Activated CD4-positive, alpha-beta T cell treated with anti-CD3 and anti-CD28 coated beads for 48 hours (primary cell): ENCODE results near the gene RESF1.

Source experiments
- DNase-seq: peaks from one replicate; pipeline ENCODE4 v3.0.0-alpha.2; 2020

The RESF1 gene

DNA sequence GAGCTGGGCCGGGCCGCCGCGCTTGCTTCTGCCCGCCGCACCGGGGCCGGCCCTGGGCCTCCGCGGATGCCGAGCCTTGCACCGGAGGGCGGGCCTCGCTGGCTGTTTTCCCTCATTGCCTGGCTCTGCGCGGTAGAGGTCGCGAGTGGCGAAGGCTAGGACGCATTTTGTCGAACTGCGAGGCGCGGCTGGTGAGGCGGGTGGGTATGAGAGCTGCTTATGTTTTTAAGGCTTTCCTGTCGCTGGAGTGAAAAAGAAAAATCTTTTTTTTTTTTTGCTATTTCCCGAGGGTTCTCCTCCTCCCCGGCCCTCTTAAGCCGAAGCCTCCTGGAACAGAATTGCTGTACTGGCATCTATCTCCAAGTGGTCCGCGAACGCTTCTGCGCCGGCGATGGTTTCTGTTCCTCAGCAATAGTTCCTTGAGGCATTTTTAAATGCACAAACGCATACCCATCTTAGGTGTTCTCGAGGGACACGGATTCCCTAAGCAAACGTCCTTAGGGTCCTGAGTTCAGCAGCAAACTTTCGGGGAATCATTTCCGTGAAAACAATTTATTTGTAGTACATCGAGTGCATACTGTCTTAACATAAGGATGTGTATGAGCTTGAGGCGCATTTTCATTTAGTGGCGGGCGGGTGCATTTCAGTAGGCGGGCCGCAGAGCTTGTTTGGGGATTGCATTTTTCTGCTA lies 631 bp downstream of the RESF1 start:
- peak; percentile 76 for DNase-seq

DNA sequence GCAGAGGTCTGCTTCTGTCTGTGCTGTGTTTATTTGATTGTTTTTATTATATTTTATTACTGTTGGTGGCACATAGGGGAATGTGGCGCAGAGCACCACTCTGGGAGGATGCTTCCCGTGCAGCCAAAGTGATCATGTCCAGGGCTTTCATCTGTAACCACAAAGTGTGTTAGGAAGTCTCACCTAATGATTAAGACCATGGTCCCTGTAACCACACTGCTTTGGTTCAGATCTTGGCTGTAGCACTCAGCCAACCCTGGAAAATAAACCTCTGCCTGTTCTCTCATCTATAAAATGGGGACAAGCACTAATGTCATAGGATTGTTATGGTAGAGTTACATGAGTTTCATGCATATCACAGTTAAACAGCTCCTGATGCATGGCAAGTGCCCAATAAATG lies 1.9 kb downstream of the RESF1 start:
- no peak for DNase-seq

DNA sequence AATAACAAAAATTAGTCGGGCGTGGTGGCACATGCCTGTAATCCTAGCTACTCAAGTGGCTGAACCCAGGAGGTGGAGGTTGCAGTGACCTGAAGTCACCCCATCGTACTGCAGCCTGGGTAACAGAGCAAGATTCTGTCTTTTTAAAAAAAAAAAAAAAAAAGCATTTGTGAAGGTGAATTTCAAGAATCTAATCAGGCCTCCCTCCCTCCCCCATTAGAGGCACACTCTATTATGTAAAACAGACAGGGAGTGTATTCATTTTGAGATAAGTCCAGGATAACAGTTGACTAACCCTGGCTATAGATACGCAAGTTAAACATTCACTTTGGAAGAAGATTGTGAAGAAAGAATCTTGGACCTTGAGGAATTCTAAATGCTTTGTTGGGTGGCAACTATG lies 2.9 kb downstream of the RESF1 start:
- DNase-seq = no peak

DNA sequence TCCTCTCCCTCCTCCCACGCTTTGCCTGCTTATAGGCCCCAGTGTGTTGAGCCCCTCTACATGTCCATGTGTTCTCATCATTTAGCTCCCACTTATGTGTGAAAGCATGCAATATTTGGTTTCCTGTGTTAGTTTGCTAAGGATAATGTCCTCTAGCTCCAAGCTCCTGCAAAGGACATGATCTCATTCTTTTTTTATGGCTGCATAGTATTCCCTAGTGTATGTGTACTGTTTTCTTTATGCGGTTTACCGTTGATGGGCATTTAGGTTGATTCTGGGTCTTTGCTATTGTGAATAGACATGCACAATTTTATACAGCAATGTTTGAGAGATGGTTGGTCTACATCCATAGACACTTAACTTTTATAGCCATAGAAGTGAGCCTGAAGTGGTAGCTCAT lies 5.1 kb downstream of the RESF1 start:
- DNase-seq = no peak

DNA sequence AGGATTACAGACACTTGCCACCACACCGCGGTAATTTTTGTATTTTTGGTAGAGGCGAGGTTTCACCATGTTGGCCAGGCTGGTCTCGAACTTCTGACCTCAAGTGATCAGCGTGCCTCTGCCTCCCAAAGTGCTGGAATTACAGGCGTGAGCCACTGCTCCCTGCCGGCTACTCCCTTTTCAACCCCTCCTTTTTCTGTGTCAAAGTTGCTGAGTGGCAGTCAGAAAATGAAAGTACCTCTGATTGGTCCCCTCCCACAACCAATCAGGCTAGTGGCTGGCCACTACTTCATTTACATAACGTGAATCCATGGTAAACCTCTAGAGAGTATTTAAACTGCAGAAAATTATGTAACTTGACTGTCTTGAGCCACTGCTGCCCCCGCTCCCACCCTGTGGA lies 5.9 kb downstream of the RESF1 start:
- peak; percentile 26 for DNase-seq

DNA sequence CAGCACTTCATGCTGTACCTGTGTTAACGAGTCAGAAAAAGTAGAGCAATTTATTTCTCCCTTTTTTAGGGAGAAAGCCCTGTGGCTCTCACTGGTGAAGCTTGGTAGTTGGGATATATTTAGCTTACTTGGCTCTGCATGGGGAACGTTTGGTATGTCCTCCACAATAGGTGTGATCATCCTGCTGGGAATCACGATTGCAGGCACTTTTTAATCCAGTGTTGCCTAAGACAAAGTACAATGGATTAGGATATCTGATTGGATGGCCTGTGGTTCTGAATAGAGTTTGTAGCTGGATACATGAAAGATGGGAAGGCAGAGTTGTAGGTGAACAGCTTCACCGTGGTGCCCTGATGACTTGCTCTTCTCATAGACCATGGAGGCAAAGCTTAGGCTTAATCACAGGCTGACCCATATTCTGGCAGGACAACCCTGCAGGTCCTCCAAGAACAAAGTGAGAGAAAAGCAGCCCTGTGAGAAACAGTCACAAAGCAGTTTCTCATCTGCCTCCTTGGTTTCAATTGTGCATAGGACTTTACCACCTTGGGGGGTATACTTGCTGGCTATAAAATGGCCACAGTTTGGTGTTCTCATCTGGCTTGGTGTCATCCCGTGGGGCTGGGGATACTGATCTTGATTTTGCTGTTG lies 7.5 kb downstream of the RESF1 start:
- no peak for DNase-seq

DNA sequence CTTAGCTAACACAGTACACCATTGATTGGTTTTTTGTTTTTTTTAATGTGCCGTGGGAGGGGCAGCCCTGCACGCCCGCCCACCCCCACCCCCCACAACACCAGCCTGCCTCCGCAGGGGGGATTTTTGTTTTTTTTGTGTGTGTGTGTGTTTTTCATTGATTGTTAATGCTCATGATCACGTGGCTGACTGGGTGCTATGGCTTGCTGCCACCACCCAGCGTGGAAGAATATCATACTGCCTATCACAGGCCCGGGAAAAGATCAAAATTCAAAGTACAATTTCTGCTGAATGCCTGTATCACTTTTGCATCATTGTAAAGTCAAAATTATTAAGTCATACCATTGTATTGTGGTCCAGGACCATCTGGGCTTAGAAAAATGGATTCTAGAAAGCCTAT lies 8.3 kb downstream of the RESF1 start:
- no peak for DNase-seq

DNA sequence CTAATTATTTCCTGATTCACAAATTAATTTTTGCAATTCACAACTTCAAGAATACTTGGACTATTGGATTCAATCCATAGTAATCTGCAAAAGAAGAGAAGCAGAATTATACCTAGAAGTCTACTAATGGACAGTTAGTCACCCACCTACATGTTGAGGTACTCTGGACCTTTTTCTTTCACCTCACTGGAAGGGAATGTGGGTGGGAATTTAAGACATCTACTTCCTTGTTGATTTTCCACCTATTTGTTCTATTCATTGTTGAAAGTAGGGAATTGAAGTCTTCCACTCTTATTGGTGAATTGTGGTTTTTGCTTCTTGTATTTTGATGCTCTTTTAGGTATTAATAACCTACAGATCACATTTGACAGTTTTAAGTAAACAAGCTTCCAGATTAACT lies 11.0 kb downstream of the RESF1 start:
- DNase-seq = no peak

DNA sequence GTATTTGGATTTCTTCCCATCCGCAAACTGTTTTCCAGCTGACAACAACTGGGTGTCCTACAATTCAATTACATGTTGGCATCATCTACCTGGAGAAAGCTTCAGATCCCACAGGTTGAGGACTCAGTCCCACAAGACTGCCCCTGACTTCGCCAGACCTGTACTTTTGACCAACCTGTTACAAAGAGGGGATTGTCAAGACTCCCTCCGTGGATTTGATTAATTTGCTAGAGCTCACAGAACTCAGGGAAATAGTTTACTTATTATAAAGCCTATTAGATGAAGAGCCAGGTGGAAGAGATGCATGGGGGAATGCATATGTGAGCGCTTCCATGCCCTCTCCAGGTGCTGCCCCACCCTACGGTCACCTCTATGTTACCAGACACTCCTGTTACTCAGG lies 14.6 kb downstream of the RESF1 start:
- no peak for DNase-seq

DNA sequence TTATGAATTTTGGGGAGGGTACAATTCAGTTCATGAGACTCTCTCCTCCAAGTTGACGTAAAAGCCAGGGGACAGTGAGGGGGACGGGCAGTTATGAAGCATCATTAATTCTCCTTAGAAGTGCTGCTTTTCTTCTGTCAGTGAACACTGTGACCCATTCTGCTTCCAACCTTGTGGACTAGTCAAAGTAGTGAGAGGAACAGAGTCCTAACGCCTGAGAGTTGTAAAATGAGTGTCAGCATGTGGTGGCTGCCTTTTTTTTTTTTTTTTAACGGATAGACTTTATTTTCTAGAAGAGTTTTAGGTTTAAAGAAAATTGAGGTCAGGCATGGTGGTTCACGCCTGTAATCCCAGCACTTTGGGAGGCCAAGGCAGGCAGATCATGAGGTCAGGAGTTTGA lies 15.5 kb downstream of the RESF1 start:
- DNase-seq = no peak

DNA sequence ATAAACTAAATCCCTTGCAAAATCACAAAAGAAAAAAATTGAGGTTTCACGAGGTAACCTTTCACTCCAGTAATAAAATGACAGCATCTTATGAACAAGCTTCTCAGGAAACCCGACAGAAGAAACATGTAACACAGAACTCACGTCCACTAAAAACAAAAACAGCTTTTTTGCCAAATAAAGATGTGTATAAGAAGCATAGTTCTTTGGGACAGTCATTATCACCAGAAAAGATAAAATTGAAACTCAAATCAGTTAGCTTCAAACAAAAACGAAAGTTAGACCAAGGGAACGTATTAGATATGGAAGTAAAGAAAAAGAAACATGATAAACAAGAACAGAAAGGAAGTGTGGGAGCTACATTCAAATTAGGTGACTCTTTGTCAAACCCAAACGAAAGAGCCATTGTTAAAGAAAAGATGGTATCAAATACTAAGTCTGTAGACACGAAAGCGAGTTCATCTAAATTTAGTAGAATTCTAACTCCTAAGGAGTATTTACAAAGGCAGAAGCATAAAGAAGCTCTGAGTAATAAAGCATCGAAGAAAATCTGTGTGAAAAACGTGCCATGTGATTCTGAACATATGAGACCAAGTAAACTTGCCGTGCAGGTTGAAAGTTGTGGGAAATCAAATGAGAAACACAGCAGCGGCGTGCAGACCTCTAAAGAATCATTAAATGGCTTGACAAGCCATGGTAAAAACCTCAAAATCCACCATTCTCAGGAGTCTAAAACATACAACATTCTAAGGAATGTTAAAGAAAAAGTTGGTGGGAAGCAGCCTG lies 25.8 kb downstream of the RESF1 start:
- no peak for DNase-seq

DNA sequence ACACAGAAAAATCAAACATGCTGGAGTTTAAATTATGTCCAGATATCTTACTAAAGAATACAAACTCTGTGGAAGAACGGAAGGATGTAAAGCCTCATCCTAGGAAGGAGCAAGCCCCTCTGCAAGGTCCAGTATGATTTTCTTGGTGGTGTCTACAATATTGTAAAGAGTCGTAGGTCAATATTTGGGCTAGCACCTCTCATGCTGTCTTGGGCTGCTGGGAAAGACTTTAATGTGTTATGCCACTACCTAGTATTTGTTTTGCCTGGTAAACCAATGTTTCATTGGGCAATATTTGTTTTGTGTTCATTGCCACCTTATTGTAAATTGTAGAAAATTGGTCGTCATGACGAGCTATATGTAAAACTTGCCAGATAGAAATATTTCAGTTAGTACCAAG lies 26.6 kb downstream of the RESF1 start:
- no peak for DNase-seq

DNA sequence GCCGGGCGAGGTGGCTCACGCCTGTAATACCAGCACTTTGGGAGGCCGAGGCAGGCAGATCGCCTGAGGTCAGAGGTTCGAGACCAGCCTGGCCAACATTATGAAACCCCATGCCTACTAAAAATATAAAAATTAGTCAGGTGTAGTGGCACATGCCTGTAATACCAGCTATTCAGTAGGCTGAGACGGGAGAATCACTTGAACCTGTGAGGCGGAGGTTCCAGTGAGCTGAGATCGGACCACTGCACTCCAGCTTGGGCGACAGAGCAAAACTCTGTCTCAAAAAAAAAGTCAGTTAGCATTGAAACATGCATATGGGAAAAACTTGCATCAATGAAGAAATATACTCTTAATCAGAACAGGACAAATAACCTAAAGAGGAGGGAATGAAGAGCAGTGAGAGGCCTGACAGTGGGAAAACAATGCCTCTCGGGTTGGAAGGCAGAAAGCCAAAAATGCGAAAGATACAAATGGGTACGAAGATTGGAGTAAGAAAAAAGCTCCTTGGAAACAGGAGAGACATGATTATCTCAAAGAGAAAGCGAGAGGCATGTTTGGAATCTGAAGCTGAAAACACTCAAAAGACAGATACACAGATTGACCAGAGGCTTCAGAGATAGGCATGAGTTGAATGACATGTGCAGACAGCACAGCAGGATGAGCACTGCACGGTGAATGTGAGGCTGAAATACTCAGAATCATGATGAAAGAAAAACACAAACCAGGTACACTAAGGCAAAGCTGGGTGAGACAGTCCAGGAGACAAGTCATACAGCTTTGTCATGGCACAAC lies 30.6 kb downstream of the RESF1 start:
- DNase-seq = no peak

DNA sequence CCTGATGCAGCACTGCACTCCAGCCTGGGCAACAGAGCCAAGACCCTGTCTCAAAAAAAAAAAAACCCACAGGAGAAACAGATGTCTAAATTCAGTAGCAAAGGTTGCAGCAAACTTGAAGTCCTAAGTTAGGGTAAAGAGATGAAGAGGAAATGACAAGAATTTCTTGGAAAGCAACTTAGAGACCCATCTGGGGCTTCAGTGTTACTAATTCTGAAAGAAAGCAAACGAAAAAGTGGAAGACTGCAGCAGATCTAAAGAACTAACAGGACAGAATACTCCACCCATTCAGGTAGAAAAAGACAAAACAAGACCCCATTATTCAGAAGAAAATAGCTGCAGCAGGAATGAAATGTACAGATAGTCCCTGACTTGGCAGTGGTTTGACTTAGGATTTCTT lies 31.9 kb downstream of the RESF1 start:
- DNase-seq = no peak

DNA sequence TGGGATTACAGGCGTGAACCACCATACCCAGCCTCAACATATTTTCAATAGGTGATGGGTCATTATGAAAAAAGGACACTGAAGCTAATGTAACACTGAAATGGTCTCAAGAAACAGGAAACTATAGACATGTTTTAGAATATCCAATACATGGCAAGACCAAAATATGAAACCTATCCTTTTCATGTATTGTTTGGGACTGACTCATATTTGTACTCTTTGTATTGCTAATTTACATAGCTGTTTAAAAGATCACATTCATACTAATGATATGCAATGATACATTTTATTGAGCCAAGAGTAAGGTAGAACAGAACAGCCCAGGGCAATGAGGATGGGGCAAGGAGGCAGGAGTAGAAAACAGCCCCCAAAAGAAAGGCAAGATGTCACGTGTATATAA lies 32.6 kb downstream of the RESF1 start:
- DNase-seq = no peak

DNA sequence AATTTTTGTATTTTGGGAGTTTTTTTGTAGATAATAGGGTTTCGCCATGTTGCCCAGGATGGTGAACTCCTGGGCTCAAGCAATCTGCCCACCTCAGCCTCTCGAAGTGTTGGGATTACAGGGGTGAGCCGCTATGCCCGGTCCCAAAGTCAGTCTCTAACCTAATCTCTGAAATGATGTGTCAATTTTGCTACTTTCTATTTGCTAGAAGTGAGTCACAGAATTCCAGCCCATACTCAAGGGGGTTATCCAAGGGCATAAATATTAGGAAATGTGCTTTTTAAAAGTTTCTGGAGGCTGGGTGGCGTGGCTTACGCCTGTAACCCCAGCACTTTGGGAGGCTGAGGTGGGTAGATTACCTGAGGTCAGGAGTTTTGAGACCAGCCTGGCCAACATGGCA lies 40.5 kb downstream of the RESF1 start:
- no peak for DNase-seq

DNA sequence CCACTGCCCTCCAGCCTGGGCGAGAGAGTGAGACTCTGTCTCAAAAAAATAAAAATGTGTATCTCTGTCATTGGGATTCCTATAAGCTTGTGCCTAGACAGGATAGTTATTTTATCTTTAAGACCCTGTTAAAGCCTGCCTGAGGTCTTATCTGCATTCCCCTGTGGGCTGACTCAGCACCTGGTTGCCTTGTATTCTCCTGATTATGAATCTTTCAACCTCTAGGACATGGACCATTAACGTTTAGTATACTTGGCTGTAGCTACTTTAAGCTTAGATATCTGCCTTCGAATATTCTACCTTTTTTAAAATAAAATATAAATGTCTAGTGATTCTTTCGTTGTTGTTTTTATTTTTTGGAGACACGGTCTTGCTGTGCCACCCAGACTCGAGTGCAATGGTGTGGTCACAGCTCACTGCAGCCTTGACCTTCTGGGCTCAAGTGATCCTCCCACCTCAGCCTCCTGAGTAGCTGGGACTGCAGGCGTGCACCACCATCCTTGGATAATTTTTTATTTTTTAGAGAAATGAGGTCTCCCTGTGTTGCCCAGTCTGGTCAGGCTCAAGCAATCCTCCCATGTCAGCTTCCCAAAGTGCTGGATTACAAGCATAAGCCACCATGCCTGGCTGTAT lies 41.3 kb downstream of the RESF1 start:
- no peak for DNase-seq

DNA sequence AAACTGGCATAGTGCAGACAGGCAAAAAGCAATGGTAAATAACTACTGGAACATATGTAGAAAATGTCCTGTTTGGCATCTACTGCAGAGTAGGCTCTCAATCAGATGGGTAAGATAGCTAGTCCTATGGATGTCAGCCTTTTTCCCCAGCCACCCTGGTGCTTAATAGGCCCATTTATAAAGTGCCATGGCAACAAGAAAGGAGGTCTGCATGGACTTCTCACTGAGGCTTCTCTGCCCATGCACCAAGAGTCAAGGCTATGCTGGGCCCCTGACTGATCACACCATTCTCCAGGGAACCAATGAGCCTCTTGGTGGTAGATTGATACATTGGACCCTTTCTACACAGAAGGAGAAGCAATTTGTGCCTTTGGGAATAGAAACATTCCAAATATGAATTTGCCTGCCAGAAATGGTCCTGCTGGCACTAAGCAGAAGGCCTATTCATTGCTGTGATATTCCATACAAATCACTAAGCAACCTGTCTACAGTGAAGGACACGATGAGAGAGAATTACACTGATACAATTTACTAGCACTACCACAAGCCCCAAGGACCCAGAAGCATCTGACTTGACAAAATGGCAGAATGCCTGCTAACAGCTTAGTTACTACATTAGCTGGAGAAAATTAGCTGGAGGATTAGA lies 43.8 kb downstream of the RESF1 start:
- DNase-seq = no peak

DNA sequence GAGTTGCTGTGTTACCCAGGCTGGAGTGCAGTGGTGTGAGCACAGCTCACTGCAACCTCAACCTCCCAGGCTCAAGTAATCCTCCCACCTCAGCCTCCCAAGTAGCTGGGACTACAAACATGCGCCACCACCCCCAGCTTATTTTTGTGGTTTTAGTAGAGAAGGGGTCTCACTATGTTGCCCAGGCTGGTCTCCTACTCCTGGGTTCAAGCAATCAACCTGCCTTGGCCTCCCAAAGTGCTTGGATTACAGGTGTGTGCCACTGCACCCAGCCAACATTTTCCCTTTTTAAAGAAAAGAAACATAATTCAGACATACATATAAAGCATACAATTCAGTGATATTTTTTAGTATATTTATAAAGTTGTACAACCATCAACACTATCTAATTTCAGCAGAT lies 44.4 kb downstream of the RESF1 start:
- DNase-seq = no peak

DNA sequence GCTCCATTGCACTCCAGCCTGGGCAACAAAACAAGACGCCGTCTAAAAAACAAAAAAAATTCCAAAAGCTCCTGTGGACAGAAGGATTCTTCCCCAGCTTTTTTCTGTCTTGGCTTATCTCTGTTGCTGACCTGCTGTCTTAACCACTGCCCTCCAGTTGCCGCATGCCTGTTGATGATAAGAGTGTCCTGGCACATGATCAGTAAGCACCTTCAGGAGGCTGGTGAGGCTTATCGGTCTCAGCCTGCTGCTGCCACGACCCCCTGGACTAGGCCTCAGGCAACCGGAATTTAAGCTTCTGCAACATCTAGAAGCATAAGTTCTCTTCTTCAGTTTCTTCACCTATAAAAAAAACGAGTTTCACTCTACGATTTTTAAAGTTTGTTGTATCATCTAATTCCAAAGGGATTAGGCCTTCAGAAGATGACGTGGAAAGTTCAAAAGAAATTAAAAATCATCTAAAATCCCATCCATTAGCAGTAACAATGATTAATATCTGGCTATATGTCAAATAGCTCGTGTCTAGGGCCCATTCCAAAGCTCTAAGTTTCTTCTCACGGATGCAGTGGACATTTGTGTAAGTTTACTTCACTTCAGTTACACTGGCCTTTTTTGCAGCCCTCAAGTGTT lies 46.4 kb downstream of the RESF1 start:
- no peak for DNase-seq
